ENCODE results near the gene UBE2N. TPM values are rescaled to one million over a fixed set of nuclear protein-coding genes. Genes with fewer than 3 reads are reported as not detected.

Gene UBE2N
- total and polyA plus RNA-seq, 10 of the 15 experiments (the other 5 are each of a cell fraction or from before 2014, with no cell fraction given): 243 to 945 (median 443) TPM

- TF ChIP-seq ZNF217 (IDR thresholded peaks at IDR 0.05): no peak
- TF ChIP-seq CHD4 (IDR thresholded peaks at IDR 0.05): no peak
- TF ChIP-seq HCFC1 (IDR thresholded peaks at IDR 0.05; ENCODE audit: low read length): no peak
- no peak for TF ChIP-seq SPI1 (IDR thresholded peaks at IDR 0.05; ENCODE audit: borderline replicate concordance, insufficient read depth, low read depth, low read length)
- TF ChIP-seq NR2F1 (conservative IDR thresholded peaks at IDR 0.05): no peak
- no peak for TF ChIP-seq SMARCA5 (IDR thresholded peaks at IDR 0.05)
- no peak for TF ChIP-seq WRNIP1 (IDR thresholded peaks at IDR 0.05; ENCODE audit: borderline replicate concordance, low read depth, low read length)
Measured at GRCh38 chr12:93417967-93418480, 23.7 kb downstream of the UBE2N start (continued).

GRCh38 chr12:93415723-93416464, 25.9 kb downstream of the UBE2N start:
- in situ Hi-C loops (cut with MboI): no loop called here
- POLR2A ChIA-PET: interaction anchor here (0.6 to 2.8 kb wide), 8 partner anchors 10 to 428 kb away, joined by 3 to 19 read pairs (median 4); no protein-coding TSS in a partner anchor
- no peak for DNase-seq (ENCODE audit: low read depth, low spot score)
- peak overlapping the region; percentile 48 for H3K4me3 ChIP-seq
- WGBS (ENCODE audit: insufficient coverage, insufficient replicate concordance, low lambda C conversion rate, missing lambda C conversion rate): 2% methylated on average over 3 of the region's 3 CpGs
- H4K20me1 ChIP-seq (ENCODE audit: control insufficient read depth, insufficient read depth): peaks cover 2% of the 10 kb centered on the region; the same call in 1 of the 2 replicates
- peaks cover 49% of the 10 kb centered on the region for H3K4me1 ChIP-seq (ENCODE audit: control insufficient read depth, insufficient read depth, low read length)
- peak overlapping the region; percentile 80 for H3K27ac ChIP-seq (ENCODE audit: control insufficient read depth, insufficient read depth)
- peak overlapping the region; percentile 7; the same call in 1 of the 2 replicates for H2AFZ ChIP-seq (ENCODE audit: control insufficient read depth, low read depth, low read length)
- intact Hi-C loops (cut with micrococcal nuclease; ENCODE audit: unreplicated experiment): loop anchor here (5.0 kb wide), 1 partner anchor 629 kb away; no protein-coding TSS in a partner anchor
- no peaks in the 10 kb centered on the region for H3K9me3 ChIP-seq (replicated peaks; ENCODE audit: control insufficient read depth, insufficient read depth, low read length)
- ATAC-seq: peak; percentile 72
- no TSS peak for BruUV-seq (replicated peaks)
- peak overlapping the region; percentile 46 for H3K9ac ChIP-seq (ENCODE audit: control insufficient read depth, insufficient read depth, low read length)
- H3K36me3 ChIP-seq (ENCODE audit: control insufficient read depth in 2 of 2, insufficient read depth in 2 of 2, low read length in 1 of 2): 0 out of 4 replicates have a peak, but pooled peaks cover 0 to 4% of the 10 kb centered on the region in 2 experiments
- RAD21 ChIA-PET (ENCODE audit: unreplicated experiment): interaction anchor here (0.7 to 2.8 kb wide), 15 partner anchors 11 to 631 kb away, joined by 3 to 23 read pairs (median 6); partner anchors contain the start of gene MRPL42
- peak; percentile 7 for FAIRE-seq
- H3K79me2 ChIP-seq (ENCODE audit: control insufficient read depth, insufficient read depth, low read length): peaks cover 90% of the 10 kb centered on the region
- no peaks in the 10 kb centered on the region for H3K27me3 ChIP-seq (replicated peaks in 1 of 2; ENCODE audit: control insufficient read depth in 2 of 2, insufficient read depth in 2 of 2, low read length in 1 of 2)
- SMC1A ChIA-PET (ENCODE audit: uncharacterized antibody, unreplicated experiment): interaction anchor here (0.9 to 4.1 kb wide), 20 partner anchors 10 to 793 kb away, joined by 3 to 36 read pairs (median 6); no protein-coding TSS in a partner anchor
- CTCF ChIA-PET: interaction anchor here (0.6 to 8.8 kb wide), 17 partner anchors 10 to 686 kb away, joined by 3 to 166 read pairs (median 6); partner anchors contain the start of gene MRPL42
- H3K4me2 ChIP-seq (ENCODE audit: control insufficient read depth, insufficient read depth): peak overlapping the region; percentile 83
- TF ChIP-seq PAX8 (IDR thresholded peaks at IDR 0.05): 0 out of 2 replicates have a peak, but pooled peaks have one; percentile 49
- TF ChIP-seq FOXK2 (IDR thresholded peaks at IDR 0.05): no peak
- no peak for TF ChIP-seq KLF5 (IDR thresholded peaks at IDR 0.05; ENCODE audit: partially characterized antibody)
- TF ChIP-seq ELK1 (IDR thresholded peaks at IDR 0.05; ENCODE audit: low read depth, low read length): peak; percentile 85
- TF ChIP-seq POLR2AphosphoS2 (IDR thresholded peaks at IDR 0.05; ENCODE audit: low read depth, low read length): no peak
- no peak for TF ChIP-seq E2F8 (IDR thresholded peaks at IDR 0.05; ENCODE audit: low read depth, partially characterized antibody)
- no peak for TF ChIP-seq HDAC2 (IDR thresholded peaks at IDR 0.05)
- peak; percentile 43; the same call in 1 of the 2 replicates for TF ChIP-seq MTA2 (IDR thresholded peaks at IDR 0.05; ENCODE audit: low read depth)
- no peak for TF ChIP-seq EGR1 (IDR thresholded peaks at IDR 0.05; ENCODE audit: borderline replicate concordance in 1 of 2, low read depth in 2 of 2, low read length in 2 of 2)
- TF ChIP-seq BHLHE40 (IDR thresholded peaks at IDR 0.05; ENCODE audit: borderline replicate concordance in 1 of 2, low read depth in 2 of 2, low read length in 1 of 2): no peak; a peak in 1 of 4 replicates
- 0 out of 4 replicates have a peak, but pooled peaks of 1 of the 2 experiments have one; percentile 30 for TF ChIP-seq CEBPB (IDR thresholded peaks at IDR 0.05; ENCODE audit: borderline replicate concordance in 1 of 2, low read depth in 2 of 2, low read length in 2 of 2)
